Stomach (tissue), 4 donors: ENCODE measurements around the gene KLHL30.

Source experiments
- POLR2A ChIP-seq, 4 donors: fragments of 450-650 bp; IDR thresholded peaks; one replicate each; pipeline ENCODE4 v1.6.1; 2016; ENCODE audit warnings: antibody characterized with exemption in 4 of 4, control low read depth in 2 of 4, mild to moderate bottlenecking in 1 of 4, moderate library complexity in 1 of 4
- TF ChIP-seq, protein P1 (sequence below), 7 experiments: fragments of 450-650 bp in 4 of 7; fragments of 200-600 bp in 3 of 7; sonication (generic) in 3 of 7; IDR thresholded peaks; one replicate each; pipeline ENCODE4 v1.5.1; 2016 to 2019; ENCODE audit warnings: antibody characterized with exemption in 7 of 7, control low read depth in 2 of 7, mild to moderate bottlenecking in 1 of 7

DNA sequence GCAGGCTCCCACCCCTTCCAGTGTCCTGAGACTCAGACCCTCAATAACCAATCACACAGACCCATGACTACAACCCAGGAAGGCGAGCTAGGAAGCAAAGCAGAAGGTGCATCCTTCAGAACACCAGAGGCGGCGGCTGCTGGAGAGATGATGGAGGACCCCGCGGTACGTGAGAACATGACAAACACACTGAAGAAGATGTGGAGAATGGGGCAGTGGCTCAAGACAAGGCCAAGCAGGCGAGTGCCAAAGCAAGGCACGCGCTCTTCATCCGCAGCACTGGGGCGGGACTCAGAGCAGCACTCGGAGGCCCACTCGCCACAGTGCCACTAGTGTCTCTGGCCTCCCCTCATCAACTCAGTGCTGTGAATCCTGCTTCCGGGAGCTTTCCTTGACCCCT is 34.0 kb downstream of the KLHL30 start:
- TF ChIP-seq, protein P1, sequence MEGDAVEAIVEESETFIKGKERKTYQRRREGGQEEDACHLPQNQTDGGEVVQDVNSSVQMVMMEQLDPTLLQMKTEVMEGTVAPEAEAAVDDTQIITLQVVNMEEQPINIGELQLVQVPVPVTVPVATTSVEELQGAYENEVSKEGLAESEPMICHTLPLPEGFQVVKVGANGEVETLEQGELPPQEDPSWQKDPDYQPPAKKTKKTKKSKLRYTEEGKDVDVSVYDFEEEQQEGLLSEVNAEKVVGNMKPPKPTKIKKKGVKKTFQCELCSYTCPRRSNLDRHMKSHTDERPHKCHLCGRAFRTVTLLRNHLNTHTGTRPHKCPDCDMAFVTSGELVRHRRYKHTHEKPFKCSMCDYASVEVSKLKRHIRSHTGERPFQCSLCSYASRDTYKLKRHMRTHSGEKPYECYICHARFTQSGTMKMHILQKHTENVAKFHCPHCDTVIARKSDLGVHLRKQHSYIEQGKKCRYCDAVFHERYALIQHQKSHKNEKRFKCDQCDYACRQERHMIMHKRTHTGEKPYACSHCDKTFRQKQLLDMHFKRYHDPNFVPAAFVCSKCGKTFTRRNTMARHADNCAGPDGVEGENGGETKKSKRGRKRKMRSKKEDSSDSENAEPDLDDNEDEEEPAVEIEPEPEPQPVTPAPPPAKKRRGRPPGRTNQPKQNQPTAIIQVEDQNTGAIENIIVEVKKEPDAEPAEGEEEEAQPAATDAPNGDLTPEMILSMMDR (IDR thresholded peaks at IDR 0.05): no peak
- TF ChIP-seq POLR2A (IDR thresholded peaks at IDR 0.05): no peak
